ENCODE measurements around the gene HOXC11. TPM values are rescaled to one million over a fixed set of nuclear protein-coding genes. Genes with fewer than 3 reads are reported as not detected.

HOXC11 gene
- total RNA-seq, 4 donors from 2014 or later: 4.9 to 10.7 (median 6.2) TPM

DNA sequence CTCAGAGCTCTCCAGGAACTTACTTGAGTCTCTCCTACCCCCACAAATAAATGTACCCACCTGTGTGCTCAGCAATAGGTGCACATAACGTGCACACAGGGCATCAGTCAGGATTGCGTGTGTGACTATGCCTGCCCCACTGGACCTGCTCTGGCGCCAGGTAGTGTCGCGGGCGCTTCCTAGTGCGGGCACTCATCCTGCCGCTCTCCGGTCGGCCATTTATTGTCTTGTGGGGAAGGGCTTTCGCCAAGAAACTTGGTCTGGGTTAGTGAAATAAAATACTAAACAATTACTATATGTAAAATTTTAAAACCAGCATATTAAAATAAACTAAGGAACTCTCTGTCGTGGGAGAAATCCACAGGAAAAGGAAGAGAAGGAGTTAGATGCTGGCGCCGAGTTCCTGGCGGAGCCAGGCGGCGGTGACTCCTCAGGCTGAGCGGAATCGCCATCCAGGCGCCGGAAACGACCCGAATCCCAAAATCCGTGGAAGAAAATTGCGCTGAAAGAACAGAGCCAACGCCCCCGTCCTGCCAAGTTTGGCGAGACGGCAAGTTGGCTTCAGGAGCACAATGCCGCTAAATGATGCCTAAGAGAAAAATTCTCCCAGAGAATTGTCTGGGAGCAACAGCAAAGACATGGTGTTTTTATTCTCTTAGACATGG, 42.2 kb upstream of the HOXC11 start:
- no peak for DNase-seq (ENCODE audit: low spot score in 2 of 2)
- 18 to 28% methylated on average over 30 of the region's 30 CpGs for WGBS, 2 donors
- intact Hi-C loops (cut with DNase I; ENCODE audit: low total_unique reads): no loop called here
- TF ChIP-seq POLR2A (IDR thresholded peaks at IDR 0.05): no peak
- no peak for TF ChIP-seq CTCF (IDR thresholded peaks at IDR 0.05)
- no peak overlapping the region for H3K4me3 ChIP-seq (ENCODE audit: low read depth, poor library complexity, severe bottlenecking)

GRCh38 chr12:53931844-53932581, 40.9 kb upstream of the HOXC11 start:
- no peak for TF ChIP-seq CTCF (IDR thresholded peaks at IDR 0.05)
- no peak for TF ChIP-seq POLR2A (IDR thresholded peaks at IDR 0.05)
- H3K4me3 ChIP-seq (ENCODE audit: low read depth, poor library complexity, severe bottlenecking): no peak overlapping the region
- intact Hi-C loops (cut with DNase I; ENCODE audit: low total_unique reads): no loop called here
- 68 to 77% methylated on average over 4 of the region's 4 CpGs for WGBS, 2 donors
- no peak for DNase-seq (ENCODE audit: low spot score in 2 of 2)

DNA sequence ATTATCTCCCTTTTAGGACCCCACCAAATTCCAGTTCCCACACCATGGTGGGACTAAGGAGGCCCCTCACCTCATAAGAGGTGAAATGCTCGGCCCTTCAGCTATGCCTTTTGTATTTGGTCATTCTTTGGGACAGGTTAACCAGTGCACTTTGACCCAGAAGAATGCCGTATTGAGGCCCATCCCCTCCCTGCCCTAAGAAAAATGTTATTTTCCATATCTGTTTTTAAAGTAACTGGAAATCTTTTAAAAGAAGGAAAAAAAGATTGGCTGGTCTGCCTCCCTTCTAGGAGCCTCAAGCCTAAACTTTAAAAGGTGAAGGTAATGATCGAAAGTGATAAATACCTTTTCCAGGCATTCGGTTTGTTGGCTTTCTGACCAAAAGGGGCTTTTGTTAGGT, 40.0 kb upstream of the HOXC11 start:
- TF ChIP-seq POLR2A (IDR thresholded peaks at IDR 0.05) (no peak), CTCF (IDR thresholded peaks at IDR 0.05) (no peak)
- no peak overlapping the region for H3K4me3 ChIP-seq (ENCODE audit: low read depth, poor library complexity, severe bottlenecking)
- 77 to 82% methylated on average over 4 of the region's 4 CpGs for whole genome bisulfite sequencing, 2 donors
- no peak for DNase-seq (ENCODE audit: low spot score in 2 of 2)
- intact Hi-C loops (cut with DNase I; ENCODE audit: low total_unique reads): no loop called here

DNA sequence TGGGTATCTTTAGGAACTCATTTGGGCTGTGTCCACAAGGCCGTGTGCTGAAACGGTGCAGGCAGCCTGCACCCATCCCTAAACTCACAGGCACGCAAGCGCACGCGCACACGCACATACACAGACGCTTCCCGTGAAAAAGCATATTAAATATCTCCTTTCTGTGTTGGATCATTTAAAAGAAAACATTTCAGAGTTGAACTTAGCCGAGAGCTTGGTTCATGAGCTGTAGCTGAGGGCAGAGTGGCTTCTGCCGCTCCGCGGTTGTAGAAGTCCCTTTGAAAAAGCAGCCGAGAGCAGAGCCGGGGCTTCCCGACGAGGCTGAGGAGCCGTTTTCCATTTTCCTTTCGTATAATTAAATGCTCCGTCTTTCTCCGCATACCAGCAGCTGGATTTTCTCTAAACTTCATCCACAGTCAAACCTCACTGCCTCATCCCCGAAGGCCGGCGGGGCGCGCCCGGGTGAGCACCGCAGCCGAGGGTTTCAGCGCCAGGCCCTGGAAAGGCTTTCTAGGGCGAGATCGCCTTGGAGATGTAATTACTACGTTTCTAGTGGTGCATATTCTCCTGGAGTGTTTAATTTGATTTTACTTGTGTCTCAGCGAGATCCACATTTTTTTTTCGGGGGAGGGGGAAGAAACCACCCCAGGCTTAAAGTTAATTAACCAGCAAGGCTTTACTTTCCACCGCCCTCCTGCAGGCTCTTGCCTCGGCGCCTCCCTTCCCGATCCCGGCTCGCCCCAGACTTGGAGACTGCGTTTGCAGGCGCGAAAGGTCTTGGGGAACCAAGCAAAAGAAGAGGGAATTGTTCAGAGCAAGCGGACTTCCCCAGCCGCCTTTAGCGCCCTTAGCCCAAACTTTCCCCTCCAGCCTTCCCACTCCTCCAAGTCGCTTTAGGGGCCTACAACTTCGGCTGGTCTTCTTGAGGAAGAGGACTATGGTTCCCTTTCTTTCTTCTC, 37.3 kb upstream of the HOXC11 start:
- 54 to 56% methylated on average over 49 of the region's 49 CpGs for WGBS, 2 donors
- intact Hi-C loops (cut with DNase I; ENCODE audit: low total_unique reads): no loop called here
- no peak for TF ChIP-seq POLR2A (IDR thresholded peaks at IDR 0.05)
- no peak for TF ChIP-seq CTCF (IDR thresholded peaks at IDR 0.05)
- no peak overlapping the region for H3K4me3 ChIP-seq (ENCODE audit: low read depth, poor library complexity, severe bottlenecking)
- DNase-seq (ENCODE audit: low spot score in 2 of 2): no peak

- TF ChIP-seq POLR2A (IDR thresholded peaks at IDR 0.05) (no peak), CTCF (IDR thresholded peaks at IDR 0.05) (no peak)
- no peak overlapping the region for H3K4me3 ChIP-seq (ENCODE audit: low read depth, poor library complexity, severe bottlenecking)
- WGBS, 2 donors: 56 to 58% methylated on average over 12 of the region's 12 CpGs
- no peak for DNase-seq (ENCODE audit: low spot score in 2 of 2)
- intact Hi-C loops (cut with DNase I; ENCODE audit: low total_unique reads): no loop called here
These were observed 35.8 kb upstream of the HOXC11 start for GRCh38 chr12:53937099-53937498.
